ENCODE measurements around the gene UNC5C. TPM values are rescaled to one million over a fixed set of nuclear protein-coding genes. Genes with fewer than 3 reads are reported as not detected.
A peak's percentile ranks its signal among the peaks of the same experiment; 100 is the strongest.

UNC5C gene
- total RNA-seq, 1 donor from 2014 or later, result 15.5 TPM

- no peaks in the 10 kb centered on the region for H3K9me3 Mint-ChIP-seq (ENCODE audit: low read depth)
- H3K4me3 Mint-ChIP-seq (ENCODE audit: unreplicated experiment), result no peak overlapping the region
- H3K27ac Mint-ChIP-seq (ENCODE audit: unreplicated experiment), result no peak overlapping the region
- TF ChIP-seq CTCF (IDR thresholded peaks at IDR 0.05), result no peak
- DNase-seq (ENCODE audit: low spot score), result no peak
- no peaks in the 10 kb centered on the region for H3K27me3 Mint-ChIP-seq (ENCODE audit: low read depth)
- peaks cover 14% of the 10 kb centered on the region for H3K4me1 Mint-ChIP-seq (ENCODE audit: low read depth)
- H3K36me3 Mint-ChIP-seq (ENCODE audit: low read depth), result no peaks in the 10 kb centered on the region
These were observed 391.2 kb downstream of the UNC5C start for GRCh38 chr4:95157596-95157995.

GRCh38 chr4:95156452-95156765, 392.4 kb downstream of the UNC5C start:
- peaks cover 14% of the 10 kb centered on the region for H3K4me1 Mint-ChIP-seq (ENCODE audit: low read depth)
- no peak overlapping the region for H3K4me3 Mint-ChIP-seq (ENCODE audit: unreplicated experiment)
- H3K36me3 Mint-ChIP-seq (ENCODE audit: low read depth), result no peaks in the 10 kb centered on the region
- no peak overlapping the region for H3K27ac Mint-ChIP-seq (ENCODE audit: unreplicated experiment)
- no peak for TF ChIP-seq CTCF (IDR thresholded peaks at IDR 0.05)
- DNase-seq (ENCODE audit: low spot score), result no peak
- no peaks in the 10 kb centered on the region for H3K27me3 Mint-ChIP-seq (ENCODE audit: low read depth)
- H3K9me3 Mint-ChIP-seq (ENCODE audit: low read depth), result no peaks in the 10 kb centered on the region

DNA sequence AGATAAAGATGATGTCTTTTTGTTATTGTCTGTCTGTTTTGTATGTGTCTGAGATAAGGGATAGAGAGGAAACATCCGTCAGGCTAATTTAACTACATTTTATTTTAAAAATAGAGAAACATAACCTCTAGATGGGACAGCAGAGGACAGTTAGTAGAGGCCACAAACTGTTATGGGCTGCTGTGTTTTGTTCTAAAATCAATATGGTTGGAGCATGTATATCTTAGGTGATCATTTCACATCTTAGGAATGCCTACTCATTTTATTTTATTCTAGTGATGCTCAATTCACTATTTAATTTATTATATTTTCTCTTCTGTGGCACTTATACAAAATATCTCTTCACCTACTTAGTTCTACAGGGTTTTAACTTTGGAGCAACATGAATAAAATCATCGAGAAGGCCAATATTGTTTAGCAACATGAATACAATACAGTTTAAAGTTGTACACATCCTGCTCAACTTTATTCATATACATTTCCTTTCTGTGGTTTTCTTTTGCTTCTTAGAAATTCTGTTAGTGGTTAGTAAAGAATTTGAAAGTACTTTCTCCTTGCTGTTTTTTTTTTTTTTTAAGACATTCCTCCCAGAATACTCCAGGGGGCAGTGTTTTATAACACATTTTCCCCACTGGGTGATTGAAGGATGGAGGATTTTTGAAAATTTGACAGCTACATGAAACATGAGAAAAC, 392.9 kb downstream of the UNC5C start:
- no peaks in the 10 kb centered on the region for H3K9me3 Mint-ChIP-seq (ENCODE audit: low read depth)
- peaks cover 14% of the 10 kb centered on the region for H3K4me1 Mint-ChIP-seq (ENCODE audit: low read depth)
- no peaks in the 10 kb centered on the region for H3K27me3 Mint-ChIP-seq (ENCODE audit: low read depth)
- no peak for DNase-seq (ENCODE audit: low spot score)
- H3K4me3 Mint-ChIP-seq (ENCODE audit: unreplicated experiment), result peak overlapping the region; percentile 37
- no peaks in the 10 kb centered on the region for H3K36me3 Mint-ChIP-seq (ENCODE audit: low read depth)
- peak; percentile 96 for TF ChIP-seq CTCF (IDR thresholded peaks at IDR 0.05)
- peak overlapping the region; percentile 38 for H3K27ac Mint-ChIP-seq (ENCODE audit: unreplicated experiment)

GRCh38 chr4:95153182-95153581, 395.6 kb downstream of the UNC5C start:
- no peak overlapping the region for H3K4me3 Mint-ChIP-seq (ENCODE audit: unreplicated experiment)
- no peak overlapping the region for H3K27ac Mint-ChIP-seq (ENCODE audit: unreplicated experiment)
- no peak for DNase-seq (ENCODE audit: low spot score)
- H3K36me3 Mint-ChIP-seq (ENCODE audit: low read depth), result no peaks in the 10 kb centered on the region
- H3K27me3 Mint-ChIP-seq (ENCODE audit: low read depth), result no peaks in the 10 kb centered on the region
- peaks cover 14% of the 10 kb centered on the region for H3K4me1 Mint-ChIP-seq (ENCODE audit: low read depth)
- no peaks in the 10 kb centered on the region for H3K9me3 Mint-ChIP-seq (ENCODE audit: low read depth)
- TF ChIP-seq CTCF (IDR thresholded peaks at IDR 0.05), result no peak

GRCh38 chr4:95151255-95151654, 397.5 kb downstream of the UNC5C start:
- H3K27me3 Mint-ChIP-seq (ENCODE audit: low read depth), result no peaks in the 10 kb centered on the region
- no peak overlapping the region for H3K4me3 Mint-ChIP-seq (ENCODE audit: unreplicated experiment)
- H3K27ac Mint-ChIP-seq (ENCODE audit: unreplicated experiment), result no peak overlapping the region
- TF ChIP-seq CTCF (IDR thresholded peaks at IDR 0.05), result no peak
- peaks cover 8% of the 10 kb centered on the region for H3K4me1 Mint-ChIP-seq (ENCODE audit: low read depth)
- DNase-seq (ENCODE audit: low spot score), result no peak
- H3K36me3 Mint-ChIP-seq (ENCODE audit: low read depth), result no peaks in the 10 kb centered on the region
- no peaks in the 10 kb centered on the region for H3K9me3 Mint-ChIP-seq (ENCODE audit: low read depth)
